ENCODE data around the gene PIK3AP1.

- TF ChIP-seq EZH2phosphoT487 (IDR thresholded peaks at IDR 0.05; ENCODE audit: insufficient read depth, low read depth) (no peak), EZH2 (IDR thresholded peaks at IDR 0.05; ENCODE audit: insufficient read depth, poor library complexity, severe bottlenecking) (no peak)
Observed at GRCh38 chr10:96647466-96647865, 72.8 kb downstream of the PIK3AP1 start.
